Tibial nerve (tissue), 4 donors: Measurements from ENCODE around the gene PTPN22.

Experiments used
- EP300 ChIP-seq, 2 donors: sonication (generic); formaldehyde crosslinking; IDR thresholded peaks; one replicate each; pipeline ENCODE4 v1.6.1; 2017; ENCODE audit warnings: antibody characterized with exemption in 2 of 2, mild to moderate bottlenecking in 1 of 2
- POLR2A ChIP-seq, 2 donors: fragments of 450-650 bp; IDR thresholded peaks; one replicate each; pipeline ENCODE4 v1.6.1; 2017; ENCODE audit warnings: antibody characterized with exemption in 2 of 2, mild to moderate bottlenecking in 2 of 2, moderate library complexity in 2 of 2
- TF ChIP-seq, protein P1 (sequence below), 5 experiments: fragments of 200-600 bp in 3 of 5; fragments of 450-650 bp in 2 of 5; sonication (generic) in 3 of 5; IDR thresholded peaks; one replicate each; pipeline ENCODE4 v1.5.1; 2016 to 2019; ENCODE audit warnings: antibody characterized with exemption in 5 of 5, mild to moderate bottlenecking in 3 of 5, moderate library complexity in 2 of 5

DNA sequence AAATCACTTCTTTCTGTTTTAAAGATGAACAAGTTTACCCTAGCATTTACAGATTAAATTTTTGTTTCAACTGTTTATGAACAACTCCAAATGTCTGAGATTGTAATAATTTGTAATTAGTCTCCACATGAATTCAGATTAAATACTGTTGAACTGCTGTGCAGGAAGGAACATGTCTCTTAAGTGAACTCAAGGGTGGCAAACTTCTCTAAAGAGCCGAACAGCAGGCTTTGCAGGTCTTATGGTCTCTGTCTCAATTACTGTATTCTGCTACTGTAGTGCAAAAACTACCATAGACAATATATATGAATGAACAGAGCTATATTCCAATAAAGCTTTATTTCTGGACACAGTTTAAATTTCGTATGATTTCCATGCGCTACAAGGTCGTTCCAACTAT is 65.9 kb downstream of the PTPN22 start:
- TF ChIP-seq, protein P1, sequence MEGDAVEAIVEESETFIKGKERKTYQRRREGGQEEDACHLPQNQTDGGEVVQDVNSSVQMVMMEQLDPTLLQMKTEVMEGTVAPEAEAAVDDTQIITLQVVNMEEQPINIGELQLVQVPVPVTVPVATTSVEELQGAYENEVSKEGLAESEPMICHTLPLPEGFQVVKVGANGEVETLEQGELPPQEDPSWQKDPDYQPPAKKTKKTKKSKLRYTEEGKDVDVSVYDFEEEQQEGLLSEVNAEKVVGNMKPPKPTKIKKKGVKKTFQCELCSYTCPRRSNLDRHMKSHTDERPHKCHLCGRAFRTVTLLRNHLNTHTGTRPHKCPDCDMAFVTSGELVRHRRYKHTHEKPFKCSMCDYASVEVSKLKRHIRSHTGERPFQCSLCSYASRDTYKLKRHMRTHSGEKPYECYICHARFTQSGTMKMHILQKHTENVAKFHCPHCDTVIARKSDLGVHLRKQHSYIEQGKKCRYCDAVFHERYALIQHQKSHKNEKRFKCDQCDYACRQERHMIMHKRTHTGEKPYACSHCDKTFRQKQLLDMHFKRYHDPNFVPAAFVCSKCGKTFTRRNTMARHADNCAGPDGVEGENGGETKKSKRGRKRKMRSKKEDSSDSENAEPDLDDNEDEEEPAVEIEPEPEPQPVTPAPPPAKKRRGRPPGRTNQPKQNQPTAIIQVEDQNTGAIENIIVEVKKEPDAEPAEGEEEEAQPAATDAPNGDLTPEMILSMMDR (IDR thresholded peaks at IDR 0.05): no peak
- no peak for TF ChIP-seq EP300 (IDR thresholded peaks at IDR 0.05)
- no peak for TF ChIP-seq POLR2A (IDR thresholded peaks at IDR 0.05)
